KG1 (cell line): Measurements from ENCODE around the gene EXOC3.
"Not testable (repeated sequence)": the region's sequence is repeated elsewhere in the genome, so short reads cannot be mapped to it uniquely, and the experiment has no call there.

Experiments used
- DNase-seq: peaks from one replicate; lab custom pipeline; 2025; lab: John Stamatoyannopoulos, UW

EXOC3 gene

GRCh38 chr5:473551-474192, 30.7 kb downstream of the EXOC3 start:
- peak; percentile 23 for DNase-seq

GRCh38 chr5:474232-474839, 31.4 kb downstream of the EXOC3 start:
- not testable (repeated sequence) for DNase-seq

- DNase-seq = no peak
These were observed 32.1 kb downstream of the EXOC3 start for GRCh38 chr5:474840-475661.

- no peak for DNase-seq
These were observed 32.7 kb downstream of the EXOC3 start for GRCh38 chr5:475704-476101.

- DNase-seq = no peak
These were observed 33.3 kb downstream of the EXOC3 start for GRCh38 chr5:476102-476813.

- no peak for DNase-seq
These were observed 33.8 kb downstream of the EXOC3 start for GRCh38 chr5:476814-477175.

GRCh38 chr5:477247-477646, 34.3 kb downstream of the EXOC3 start:
- DNase-seq = no peak

GRCh38 chr5:477871-478270, 34.9 kb downstream of the EXOC3 start:
- no peak for DNase-seq

- DNase-seq = no peak
These were observed 35.5 kb downstream of the EXOC3 start for GRCh38 chr5:478369-478981.

GRCh38 chr5:478982-479535, 36.1 kb downstream of the EXOC3 start:
- no peak for DNase-seq

GRCh38 chr5:479566-480319, 36.8 kb downstream of the EXOC3 start:
- no peak for DNase-seq

- no peak for DNase-seq
These were observed 38.4 kb downstream of the EXOC3 start for GRCh38 chr5:481347-481746.

- no peak for DNase-seq
These were observed 39.0 kb downstream of the EXOC3 start for GRCh38 chr5:482021-482420.

- no peak for DNase-seq
These were observed 39.5 kb downstream of the EXOC3 start for GRCh38 chr5:482506-482905.

- no peak for DNase-seq
These were observed 40.0 kb downstream of the EXOC3 start for GRCh38 chr5:483011-483410.

GRCh38 chr5:483434-484140, 40.6 kb downstream of the EXOC3 start:
- DNase-seq = no peak

GRCh38 chr5:484556-484955, 41.6 kb downstream of the EXOC3 start:
- DNase-seq = no peak

- DNase-seq = no peak
These were observed 42.4 kb downstream of the EXOC3 start for GRCh38 chr5:485113-485945.

- DNase-seq = no peak
These were observed 43.0 kb downstream of the EXOC3 start for GRCh38 chr5:485946-486491.
